GM21825 (cell line): ENCODE data around the gene SOS1.
"Not testable (repeated sequence)": the region's sequence is repeated elsewhere in the genome, so short reads cannot be mapped to it uniquely, and the experiment has no call there.

ENCODE experiments used
- ATAC-seq: cut with Tn5 transposase; IDR thresholded peaks from one replicate; pipeline ENCODE4 v1.9.1; 2021; ENCODE audit warnings: mild to moderate bottlenecking, moderate library complexity; ENCODE audit not compliant: unreplicated experiment

The SOS1 gene

GRCh38 chr2:39120771-39121522 is at the start of gene SOS1:
SOS1 (minus strand) TSS chr2:39121051; CDS start chr2:39120422, 629 bp downstream.
- peak; percentile 47 for ATAC-seq

DNA sequence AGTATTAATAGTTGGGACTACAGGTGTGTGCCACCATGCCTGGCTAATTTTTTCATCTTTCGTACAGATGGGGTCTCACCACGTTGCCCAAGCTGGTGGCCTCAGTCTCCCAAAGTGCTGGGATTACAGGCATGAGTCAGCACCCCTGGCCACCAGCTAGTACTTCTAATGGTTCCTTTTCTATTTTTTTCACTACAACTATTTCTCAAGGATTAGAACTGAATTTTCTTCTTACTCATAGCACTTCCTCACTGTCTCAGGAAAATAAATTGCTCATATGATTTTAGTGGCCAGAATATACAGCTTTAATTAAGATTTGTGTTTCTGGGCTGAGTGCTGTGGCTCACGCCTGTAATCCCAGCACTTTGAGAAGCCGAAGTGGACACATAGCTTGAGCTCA is 43.2 kb upstream of the SOS1 start:
- no peak for ATAC-seq

DNA sequence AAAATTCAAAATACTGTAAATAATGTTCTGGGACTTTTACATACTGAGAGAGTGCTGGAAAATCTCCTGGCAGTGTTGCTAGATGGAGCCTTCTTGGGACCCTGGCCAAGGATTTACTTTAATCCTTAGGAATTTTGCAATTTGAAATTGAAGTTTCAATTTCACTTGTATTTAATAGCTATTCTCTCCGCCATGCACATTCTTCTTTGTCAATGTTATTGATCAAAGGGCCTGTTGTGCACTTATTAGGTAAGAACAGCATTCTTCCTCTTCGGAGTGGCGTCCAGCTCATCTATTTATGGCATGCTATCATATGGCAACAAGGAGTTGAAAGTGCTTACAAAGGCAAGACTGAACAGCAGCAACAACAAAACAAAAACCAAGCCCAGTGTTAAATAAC is 40.1 kb upstream of the SOS1 start:
- no peak for ATAC-seq

- no peak for ATAC-seq
These were observed 38.4 kb upstream of the SOS1 start for GRCh38 chr2:39159283-39159682.

DNA sequence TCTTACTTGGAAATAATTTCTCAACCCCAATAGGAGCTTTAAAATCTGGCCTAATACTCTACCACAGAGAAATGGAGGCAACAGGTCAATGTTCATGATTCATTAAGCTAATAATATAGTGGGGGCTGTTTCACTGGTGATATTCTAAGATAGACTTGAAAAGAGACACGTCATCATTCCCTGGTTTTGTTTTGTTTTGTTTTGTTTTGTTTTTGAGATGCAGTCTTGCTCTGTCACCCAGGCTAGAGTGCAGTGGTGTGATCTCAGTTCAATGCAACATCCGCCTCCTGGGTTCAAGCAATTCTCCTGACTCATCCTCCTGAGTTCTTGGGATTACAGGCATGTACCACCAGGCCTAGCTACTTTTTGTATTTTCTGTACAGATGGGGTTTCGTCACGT is 37.5 kb upstream of the SOS1 start:
- ATAC-seq: no peak

- no peak for ATAC-seq
These were observed 36.0 kb upstream of the SOS1 start for GRCh38 chr2:39156846-39157245.

DNA sequence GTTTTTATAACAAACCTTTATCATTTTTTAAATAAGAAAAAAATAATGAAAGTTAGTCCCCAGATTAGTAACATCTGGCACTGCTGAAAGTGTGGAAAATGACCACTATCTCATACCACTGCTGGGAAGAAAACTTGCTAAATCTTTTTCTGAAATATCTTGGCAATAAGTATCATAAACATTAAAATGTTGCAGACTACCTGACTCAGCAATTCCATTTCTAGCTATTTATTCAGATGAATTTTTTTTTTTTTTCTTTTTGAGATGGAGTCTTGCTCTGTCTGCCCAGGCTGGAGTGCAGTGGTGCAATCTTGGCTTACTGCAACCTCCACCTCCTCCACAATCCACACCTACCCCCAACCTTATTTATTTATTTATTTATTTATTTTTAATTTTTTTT is 35.3 kb upstream of the SOS1 start:
- ATAC-seq: no peak

- ATAC-seq: not testable (repeated sequence)
These were observed 34.7 kb upstream of the SOS1 start for GRCh38 chr2:39155573-39155972.

- ATAC-seq: no peak
These were observed 34.1 kb upstream of the SOS1 start for GRCh38 chr2:39154944-39155343.

- no peak for ATAC-seq
These were observed 32.5 kb upstream of the SOS1 start for GRCh38 chr2:39153312-39153711.

DNA sequence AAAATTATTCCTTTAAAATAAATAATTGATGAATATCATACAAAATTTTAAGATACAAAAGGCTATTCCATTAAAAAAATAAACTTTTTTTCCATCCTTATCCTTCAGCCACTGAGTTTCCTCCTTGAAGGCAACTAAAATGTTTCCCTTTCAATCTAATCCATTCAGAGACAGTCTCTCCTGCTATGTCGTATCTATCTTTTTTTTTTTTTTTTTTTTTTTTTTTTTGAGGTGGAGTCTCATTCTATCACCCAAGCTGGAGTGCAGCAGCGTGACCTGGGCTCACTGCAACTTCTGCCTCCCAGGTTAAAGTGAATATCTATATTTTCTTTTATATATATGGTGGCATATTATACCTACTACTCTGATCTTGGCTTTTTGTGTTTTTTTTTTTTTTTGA is 31.7 kb upstream of the SOS1 start:
- ATAC-seq: no peak

GRCh38 chr2:39150890-39151497 is 30.1 kb upstream of the SOS1 start:
- ATAC-seq: no peak

DNA sequence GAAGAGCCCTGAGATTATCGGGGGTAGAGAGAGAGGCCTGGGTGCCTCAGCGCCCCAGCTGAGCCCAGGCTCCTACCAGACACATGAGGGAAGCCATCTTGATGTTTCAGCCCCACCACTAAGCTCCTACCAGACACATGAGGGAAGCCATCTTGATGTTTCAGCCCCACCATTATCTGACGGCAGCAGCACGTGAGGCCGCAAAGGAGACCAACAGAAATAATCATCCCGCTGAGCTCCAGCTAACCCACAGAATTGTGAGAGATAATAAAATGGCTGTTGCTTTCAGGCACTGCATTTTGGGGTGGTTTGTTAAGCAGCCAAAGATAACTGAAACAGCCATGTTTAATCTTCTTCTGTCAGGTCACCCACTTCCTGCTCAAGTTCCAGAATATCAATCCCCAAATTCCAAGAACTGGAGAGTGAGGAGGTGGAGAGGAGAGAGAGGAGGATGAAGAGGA is 29.3 kb upstream of the SOS1 start:
- ATAC-seq: no peak

DNA sequence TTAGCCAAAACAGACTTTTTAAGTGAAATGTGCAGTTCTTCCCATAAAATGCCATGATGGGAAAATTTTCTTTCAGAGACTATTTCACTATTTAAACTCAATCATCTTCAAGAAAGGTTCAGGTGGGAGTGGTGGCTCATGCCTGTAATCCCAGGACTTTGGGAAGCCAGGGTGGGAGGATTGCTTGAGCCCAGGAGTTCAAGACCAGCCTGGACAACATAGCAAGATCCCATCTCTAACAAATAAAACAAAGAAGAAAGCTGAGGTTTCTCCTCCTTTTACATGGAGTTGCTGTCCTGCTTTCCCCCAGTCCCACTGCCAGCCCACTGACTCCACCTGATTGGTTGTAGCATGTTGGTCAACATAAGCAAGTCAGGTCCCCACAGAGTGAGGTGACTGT is 25.8 kb upstream of the SOS1 start:
- no peak for ATAC-seq

DNA sequence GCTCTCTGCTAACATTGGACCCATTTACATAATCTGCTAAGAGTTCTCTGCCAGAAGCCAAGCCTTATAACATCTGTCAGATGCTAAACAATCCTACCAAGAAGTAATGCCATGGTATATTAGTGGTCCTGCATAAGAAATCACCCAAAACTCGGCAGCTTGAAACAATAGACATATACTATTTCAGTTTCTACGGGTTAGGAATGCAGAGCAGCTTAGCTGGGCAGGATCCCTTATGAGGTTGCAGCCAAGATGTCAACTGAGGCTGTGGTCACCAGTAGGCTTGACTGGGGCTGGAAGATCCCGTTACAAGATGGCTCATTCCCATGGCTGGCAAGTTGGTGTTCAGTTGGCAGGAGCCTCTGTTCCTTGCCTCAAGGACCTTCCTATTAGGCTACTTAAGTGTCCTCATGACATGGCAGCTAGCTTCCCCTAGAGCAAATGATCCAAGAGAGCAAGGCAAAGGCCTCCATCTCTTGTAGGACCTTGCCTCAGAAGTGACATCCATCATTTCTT is 25.1 kb upstream of the SOS1 start:
- ATAC-seq: no peak

DNA sequence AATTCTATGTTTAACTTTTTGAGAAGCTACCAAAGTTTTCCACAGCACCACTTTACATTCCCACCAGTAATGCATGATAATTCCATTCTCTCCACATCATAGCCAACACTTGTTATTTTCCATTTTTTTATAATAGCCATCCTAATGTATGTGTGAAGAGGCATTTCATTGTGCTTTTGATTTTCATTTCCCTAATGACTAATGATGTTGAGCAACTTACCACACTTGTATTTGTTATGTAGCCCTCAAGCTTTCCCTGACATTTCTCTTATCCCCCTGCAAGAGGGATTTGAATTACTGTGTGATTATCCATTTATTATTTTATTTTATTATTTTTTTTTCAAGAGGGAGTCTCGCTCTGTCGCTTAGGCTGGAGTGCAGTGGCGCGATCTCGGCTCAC is 23.6 kb upstream of the SOS1 start:
- no peak for ATAC-seq

DNA sequence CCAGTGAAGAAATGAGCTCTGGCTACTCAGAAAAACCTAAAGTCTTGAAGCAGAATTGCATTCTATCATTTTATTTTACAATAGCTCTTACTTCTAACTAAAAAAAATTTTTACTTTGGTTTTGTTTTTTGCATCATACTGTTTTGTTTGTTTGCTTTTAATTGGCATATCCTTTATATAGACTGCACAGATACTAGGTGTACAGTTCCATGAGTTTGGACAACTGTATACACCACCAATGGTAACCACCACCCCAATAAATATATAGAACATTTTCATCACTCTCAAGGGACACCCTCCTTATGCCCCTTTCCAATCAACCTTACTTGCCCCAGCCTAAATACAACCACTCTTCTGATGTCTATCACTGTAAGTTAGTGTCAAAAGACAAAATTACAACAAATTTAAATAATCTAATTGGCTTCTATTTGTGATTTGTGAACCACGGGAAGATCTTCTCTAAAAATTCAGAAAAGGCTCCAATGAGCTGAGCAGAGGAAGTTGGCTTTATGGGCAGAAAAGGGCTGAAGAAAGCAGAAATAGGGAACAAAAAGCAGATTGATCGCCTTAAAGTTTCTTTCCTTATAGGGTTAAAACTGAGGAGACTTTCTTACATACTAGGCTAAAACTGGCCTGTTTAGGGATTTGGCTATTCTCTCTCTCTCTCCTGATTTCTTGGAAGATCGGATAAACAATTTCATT is 22.2 kb upstream of the SOS1 start:
- ATAC-seq: no peak

DNA sequence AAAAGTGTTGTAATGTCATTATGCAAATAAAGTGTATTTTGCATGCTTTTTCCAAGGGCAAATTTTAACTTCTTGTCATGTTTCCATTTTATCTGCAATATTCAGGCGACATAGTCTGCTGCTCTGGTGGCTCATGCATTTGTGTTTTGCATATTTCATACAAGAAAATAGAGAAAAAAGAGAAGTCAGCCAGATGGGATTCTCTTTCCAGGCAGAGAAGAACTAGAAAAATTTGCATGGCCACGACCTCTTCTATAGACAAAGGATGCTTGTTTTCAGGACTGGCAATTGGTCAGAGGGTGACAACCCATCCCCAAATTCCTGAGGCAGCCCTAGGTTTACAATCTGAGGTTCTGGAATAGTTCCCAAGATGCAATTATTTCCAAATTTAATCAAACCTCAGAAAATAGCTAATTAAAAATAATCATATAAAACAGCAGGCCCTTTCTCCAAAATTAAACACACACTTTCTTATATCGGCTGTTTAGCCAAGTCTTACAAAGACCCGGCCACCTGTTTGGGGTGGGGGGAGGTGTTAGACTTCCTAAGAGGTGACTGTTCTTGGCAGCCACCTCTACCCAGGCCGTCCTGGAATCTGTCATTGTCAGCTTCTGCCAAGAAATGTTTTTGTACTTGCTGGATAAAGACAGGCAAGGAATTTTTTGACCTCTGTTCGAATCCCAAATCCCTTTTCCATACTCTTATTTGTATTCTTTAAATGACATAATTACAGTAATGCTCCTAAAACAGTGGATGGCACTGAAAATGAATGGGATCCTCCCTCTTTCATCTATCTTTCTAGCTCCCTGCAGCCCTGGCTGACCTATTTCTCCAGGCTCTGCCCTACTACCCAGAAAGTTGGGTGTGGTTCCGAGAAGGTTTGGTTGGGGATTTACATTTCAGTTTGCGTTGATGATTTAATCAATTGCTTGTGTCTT is 20.8 kb upstream of the SOS1 start:
- ATAC-seq: peak; percentile 72

- ATAC-seq: not testable (repeated sequence)
These were observed 20.1 kb upstream of the SOS1 start for GRCh38 chr2:39140948-39141333.

- no peak for ATAC-seq
These were observed 19.5 kb upstream of the SOS1 start for GRCh38 chr2:39140322-39140847.
